ENCODE measurements around the gene KDM4B.

DNA sequence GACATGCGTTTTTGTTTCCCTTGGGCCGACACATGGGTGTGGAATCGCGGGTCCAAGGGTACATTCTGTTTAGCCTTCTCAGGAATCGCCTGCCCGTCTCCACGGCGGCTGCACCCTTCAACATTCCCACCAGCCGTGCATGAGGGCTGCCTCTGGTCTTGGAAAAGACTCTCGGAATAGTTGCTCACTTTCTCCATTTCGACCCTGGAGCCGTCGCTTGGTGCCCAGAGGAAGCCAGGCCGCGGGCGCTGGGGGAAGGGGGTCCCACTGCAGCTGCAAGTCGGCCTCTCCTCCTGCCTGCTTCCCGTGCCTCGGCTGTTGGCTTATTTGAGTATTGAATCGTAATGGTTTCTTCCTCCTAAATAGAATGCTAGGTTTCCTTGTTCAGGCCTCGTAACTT, 51.5 kb downstream of the KDM4B start:
- TF ChIP-seq POLR2A (conservative IDR thresholded peaks at IDR 0.05) = no peak
- no peak for TF ChIP-seq MXI1 (IDR thresholded peaks at IDR 0.05; ENCODE audit: low read depth, low read length)
- TF ChIP-seq, protein P1, sequence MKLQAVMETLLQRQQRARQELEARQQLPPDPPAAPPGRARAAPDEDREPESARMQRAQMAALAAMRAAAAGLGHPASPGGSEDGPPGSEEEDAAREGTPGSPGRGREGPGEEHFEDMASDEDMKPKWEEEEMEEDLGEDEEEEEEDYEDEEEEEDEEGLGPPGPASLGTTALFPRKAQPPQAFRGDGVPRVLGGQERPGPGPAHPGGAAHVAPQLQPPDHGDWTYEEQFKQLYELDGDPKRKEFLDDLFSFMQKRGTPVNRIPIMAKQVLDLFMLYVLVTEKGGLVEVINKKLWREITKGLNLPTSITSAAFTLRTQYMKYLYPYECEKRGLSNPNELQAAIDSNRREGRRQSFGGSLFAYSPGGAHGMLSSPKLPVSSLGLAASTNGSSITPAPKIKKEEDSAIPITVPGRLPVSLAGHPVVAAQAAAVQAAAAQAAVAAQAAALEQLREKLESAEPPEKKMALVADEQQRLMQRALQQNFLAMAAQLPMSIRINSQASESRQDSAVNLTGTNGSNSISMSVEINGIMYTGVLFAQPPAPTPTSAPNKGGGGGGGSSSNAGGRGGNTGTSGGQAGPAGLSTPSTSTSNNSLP (IDR thresholded peaks at IDR 0.05; ENCODE audit: borderline replicate concordance, low read depth, low read length) = no peak
- TF ChIP-seq CEBPZ (IDR thresholded peaks at IDR 0.05; ENCODE audit: borderline replicate concordance, low read depth, low read length) = no peak
- TF ChIP-seq, protein P2, sequence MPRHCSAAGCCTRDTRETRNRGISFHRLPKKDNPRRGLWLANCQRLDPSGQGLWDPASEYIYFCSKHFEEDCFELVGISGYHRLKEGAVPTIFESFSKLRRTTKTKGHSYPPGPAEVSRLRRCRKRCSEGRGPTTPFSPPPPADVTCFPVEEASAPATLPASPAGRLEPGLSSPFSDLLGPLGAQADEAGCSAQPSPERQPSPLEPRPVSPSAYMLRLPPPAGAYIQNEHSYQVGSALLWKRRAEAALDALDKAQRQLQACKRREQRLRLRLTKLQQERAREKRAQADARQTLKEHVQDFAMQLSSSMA (CRISPR knock-in tag; IDR thresholded peaks at IDR 0.05) = no peak
- TF ChIP-seq SMAD1 (IDR thresholded peaks at IDR 0.05; ENCODE audit: low read depth, low read length, partially characterized antibody) = no peak
- no peak for TF ChIP-seq RBBP5 (IDR thresholded peaks at IDR 0.05; ENCODE audit: borderline replicate concordance, insufficient read depth, low read length, poor library complexity, severe bottlenecking)
- TF ChIP-seq, protein P3, sequence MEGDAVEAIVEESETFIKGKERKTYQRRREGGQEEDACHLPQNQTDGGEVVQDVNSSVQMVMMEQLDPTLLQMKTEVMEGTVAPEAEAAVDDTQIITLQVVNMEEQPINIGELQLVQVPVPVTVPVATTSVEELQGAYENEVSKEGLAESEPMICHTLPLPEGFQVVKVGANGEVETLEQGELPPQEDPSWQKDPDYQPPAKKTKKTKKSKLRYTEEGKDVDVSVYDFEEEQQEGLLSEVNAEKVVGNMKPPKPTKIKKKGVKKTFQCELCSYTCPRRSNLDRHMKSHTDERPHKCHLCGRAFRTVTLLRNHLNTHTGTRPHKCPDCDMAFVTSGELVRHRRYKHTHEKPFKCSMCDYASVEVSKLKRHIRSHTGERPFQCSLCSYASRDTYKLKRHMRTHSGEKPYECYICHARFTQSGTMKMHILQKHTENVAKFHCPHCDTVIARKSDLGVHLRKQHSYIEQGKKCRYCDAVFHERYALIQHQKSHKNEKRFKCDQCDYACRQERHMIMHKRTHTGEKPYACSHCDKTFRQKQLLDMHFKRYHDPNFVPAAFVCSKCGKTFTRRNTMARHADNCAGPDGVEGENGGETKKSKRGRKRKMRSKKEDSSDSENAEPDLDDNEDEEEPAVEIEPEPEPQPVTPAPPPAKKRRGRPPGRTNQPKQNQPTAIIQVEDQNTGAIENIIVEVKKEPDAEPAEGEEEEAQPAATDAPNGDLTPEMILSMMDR (IDR thresholded peaks at IDR 0.05 in 2 of 3, conservative IDR thresholded peaks at IDR 0.05 in 1 of 3; ENCODE audit: insufficient read depth in 2 of 3, low read depth in 1 of 3, low read length in 3 of 3) = no peak
- TF ChIP-seq ELF2 (CRISPR knock-in tag; IDR thresholded peaks at IDR 0.05) = no peak
